ENCODE results near the gene PGF.
A peak's percentile ranks its signal among the peaks of the same experiment; 100 is the strongest.

Gene PGF

DNA sequence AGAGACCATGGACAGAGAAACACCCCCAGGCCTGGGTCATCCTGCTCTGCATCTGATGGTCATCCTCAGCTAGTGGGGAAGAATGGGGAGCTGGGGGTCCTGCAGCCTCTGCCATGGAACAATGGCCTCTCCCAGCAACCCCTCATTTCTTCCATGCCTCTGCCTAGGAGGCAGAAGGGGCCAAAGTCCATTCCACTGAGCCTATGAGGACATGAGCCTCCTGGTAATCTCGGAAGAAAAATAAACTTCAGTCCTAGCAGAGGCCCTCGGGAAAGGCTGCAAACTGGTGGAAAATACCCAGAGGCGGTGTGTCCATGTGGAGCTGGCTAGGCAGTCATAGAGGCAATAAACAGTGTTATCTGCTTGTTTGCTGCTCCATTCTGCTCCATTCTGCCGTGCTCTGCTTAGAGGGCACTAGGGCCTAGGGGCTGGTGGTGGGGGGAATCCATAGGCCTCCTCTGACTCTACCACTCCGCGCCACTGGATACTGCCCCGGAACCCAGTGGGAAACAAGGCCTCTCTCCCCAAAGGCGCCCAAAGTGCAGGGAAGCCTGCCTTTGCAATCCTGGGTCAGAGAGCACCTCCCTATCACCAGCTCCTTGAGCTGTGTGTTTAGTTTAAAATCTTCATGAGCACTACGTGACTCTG, 4.5 kb downstream of the PGF start:
- no peak overlapping the region for H3K9ac ChIP-seq (ENCODE audit: low read depth, low read length, poor library complexity)
- peak overlapping the region; percentile 62 for H2AK5ac ChIP-seq (ENCODE audit: low read depth, low read length)
- peaks cover 18 to 36% of the 10 kb centered on the region in 2 donors for H3K4me1 ChIP-seq (ENCODE audit: control insufficient read depth in 2 of 2, insufficient read depth in 1 of 2, low read depth in 1 of 2, low read length in 2 of 2)
- peak overlapping the region; percentile 35 for H3K23ac ChIP-seq (ENCODE audit: low read depth, low read length, poor library complexity)
- no peak overlapping the region for H3K18ac ChIP-seq (ENCODE audit: low read length)
- DNase-seq (ENCODE audit: low spot score) = no peak
- no peaks in the 10 kb centered on the region for H3K36me3 ChIP-seq (replicated peaks in 1 of 2; ENCODE audit: control insufficient read depth in 2 of 2, insufficient read depth in 2 of 2, low read length in 2 of 2)
- no peak overlapping the region for H3K4me2 ChIP-seq (ENCODE audit: insufficient read depth, low read length, poor library complexity, severe bottlenecking)
- H3K27me3 ChIP-seq (ENCODE audit: control insufficient read depth in 3 of 3, insufficient read depth in 3 of 3, low read depth in 1 of 3, low read length in 3 of 3) = peaks cover 0 to 8% (median 0%) of the 10 kb centered on the region in 3 experiments
- no peaks in the 10 kb centered on the region for H3K9me3 ChIP-seq (replicated peaks in 1 of 2; ENCODE audit: control insufficient read depth in 2 of 2, insufficient read depth in 1 of 2, low read depth in 1 of 2, low read length in 2 of 2)
- no peak overlapping the region for H3K4me3 ChIP-seq (ENCODE audit: low read length in 2 of 2)
- H2BK15ac ChIP-seq (ENCODE audit: low read length) = peak overlapping the region; percentile 22
- H4K8ac ChIP-seq (ENCODE audit: low read depth, low read length) = no peak overlapping the region
- no peak overlapping the region for H3K14ac ChIP-seq (ENCODE audit: low read length)
- peak overlapping the region; percentile 12 for H2BK120ac ChIP-seq (ENCODE audit: low read depth, low read length)
- H4K91ac ChIP-seq (ENCODE audit: low read depth, low read length, poor library complexity) = no peak overlapping the region
- no peak overlapping the region for H3K4ac ChIP-seq (ENCODE audit: low read length)
- no peak overlapping the region for H3K27ac ChIP-seq (replicated peaks; ENCODE audit: low read length)
- H2AFZ ChIP-seq (ENCODE audit: low read length) = peak overlapping the region; percentile 87
- no peaks in the 10 kb centered on the region for H3K79me1 ChIP-seq (ENCODE audit: low read depth, low read length)
- WGBS, 2 donors (ENCODE audit: extremely low coverage in 2 of 2, insufficient read length in 2 of 2, insufficient replicate concordance in 1 of 2) = no CpG with 5 or more reads among the region's 9 CpGs
- no peak overlapping the region for H2BK5ac ChIP-seq (ENCODE audit: low read length)
- H2BK12ac ChIP-seq (ENCODE audit: low read length) = no peak overlapping the region

DNA sequence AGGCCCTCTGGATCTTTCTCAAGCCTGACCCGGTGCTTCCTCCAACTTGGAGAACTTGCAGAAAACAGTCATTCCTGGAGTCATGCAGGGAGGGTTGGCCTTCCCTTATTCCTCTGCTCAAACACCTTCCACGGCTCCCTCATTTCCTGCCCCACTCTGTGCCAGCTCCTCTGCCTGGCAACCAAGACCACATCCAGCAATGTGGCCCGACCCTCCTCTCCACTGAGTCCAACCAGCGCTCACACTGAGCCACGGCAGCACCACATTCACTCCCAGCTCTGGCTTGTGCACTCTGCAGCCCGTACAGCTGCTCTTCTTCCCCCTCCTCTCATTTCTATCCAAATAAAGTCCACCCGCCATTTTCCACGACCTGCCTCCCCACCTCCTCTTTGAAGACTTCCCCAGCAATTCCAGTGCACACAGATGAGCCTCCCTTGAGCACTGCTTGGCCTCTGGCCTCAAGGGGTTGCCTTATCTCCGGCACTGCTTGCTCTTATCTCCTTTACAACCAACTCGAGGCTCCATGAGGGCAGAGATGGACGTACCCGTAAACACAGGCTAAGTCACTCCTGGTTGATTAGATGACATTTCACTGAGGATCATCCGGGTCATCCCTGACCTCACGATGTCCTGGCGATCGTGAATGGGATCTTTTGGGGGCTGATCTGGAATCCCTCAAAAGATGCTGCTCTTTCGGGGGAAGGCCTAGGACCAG, 5.4 kb downstream of the PGF start:
- H3K79me1 ChIP-seq (ENCODE audit: low read depth, low read length) = no peaks in the 10 kb centered on the region
- no peak for DNase-seq (ENCODE audit: low spot score)
- no CpG with 5 or more reads among the region's 17 CpGs for WGBS, 2 donors (ENCODE audit: extremely low coverage in 2 of 2, insufficient read length in 2 of 2, insufficient replicate concordance in 1 of 2)
- no peak overlapping the region for H2AK5ac ChIP-seq (ENCODE audit: low read depth, low read length)
- no peak overlapping the region for H4K8ac ChIP-seq (ENCODE audit: low read depth, low read length)
- no peak overlapping the region for H3K4me3 ChIP-seq (ENCODE audit: low read length in 2 of 2)
- no peak overlapping the region for H2BK120ac ChIP-seq (ENCODE audit: low read depth, low read length)
- H3K23ac ChIP-seq (ENCODE audit: low read depth, low read length, poor library complexity) = peak overlapping the region; percentile 8
- H3K9ac ChIP-seq (ENCODE audit: low read depth, low read length, poor library complexity) = no peak overlapping the region
- no peaks in the 10 kb centered on the region for H3K36me3 ChIP-seq (replicated peaks in 1 of 2; ENCODE audit: control insufficient read depth in 2 of 2, insufficient read depth in 2 of 2, low read length in 2 of 2)
- no peak overlapping the region for H3K4me2 ChIP-seq (ENCODE audit: insufficient read depth, low read length, poor library complexity, severe bottlenecking)
- H3K9me3 ChIP-seq (replicated peaks in 1 of 2; ENCODE audit: control insufficient read depth in 2 of 2, insufficient read depth in 1 of 2, low read depth in 1 of 2, low read length in 2 of 2) = no peaks in the 10 kb centered on the region
- peaks cover 14 to 33% of the 10 kb centered on the region in 2 donors for H3K4me1 ChIP-seq (ENCODE audit: control insufficient read depth in 2 of 2, insufficient read depth in 1 of 2, low read depth in 1 of 2, low read length in 2 of 2)
- peak overlapping the region; percentile 23 for H3K18ac ChIP-seq (ENCODE audit: low read length)
- H2BK5ac ChIP-seq (ENCODE audit: low read length) = no peak overlapping the region
- H3K27me3 ChIP-seq (ENCODE audit: control insufficient read depth in 3 of 3, insufficient read depth in 3 of 3, low read depth in 1 of 3, low read length in 3 of 3) = peaks cover 0 to 5% (median 0%) of the 10 kb centered on the region in 3 experiments
- no peak overlapping the region for H3K4ac ChIP-seq (ENCODE audit: low read length)
- H2BK15ac ChIP-seq (ENCODE audit: low read length) = no peak overlapping the region
- no peak overlapping the region for H3K14ac ChIP-seq (ENCODE audit: low read length)
- H2AFZ ChIP-seq (ENCODE audit: low read length) = no peak overlapping the region
- no peak overlapping the region for H3K27ac ChIP-seq (replicated peaks; ENCODE audit: low read length)
- no peak overlapping the region for H2BK12ac ChIP-seq (ENCODE audit: low read length)
- H4K91ac ChIP-seq (ENCODE audit: low read depth, low read length, poor library complexity) = no peak overlapping the region

DNA sequence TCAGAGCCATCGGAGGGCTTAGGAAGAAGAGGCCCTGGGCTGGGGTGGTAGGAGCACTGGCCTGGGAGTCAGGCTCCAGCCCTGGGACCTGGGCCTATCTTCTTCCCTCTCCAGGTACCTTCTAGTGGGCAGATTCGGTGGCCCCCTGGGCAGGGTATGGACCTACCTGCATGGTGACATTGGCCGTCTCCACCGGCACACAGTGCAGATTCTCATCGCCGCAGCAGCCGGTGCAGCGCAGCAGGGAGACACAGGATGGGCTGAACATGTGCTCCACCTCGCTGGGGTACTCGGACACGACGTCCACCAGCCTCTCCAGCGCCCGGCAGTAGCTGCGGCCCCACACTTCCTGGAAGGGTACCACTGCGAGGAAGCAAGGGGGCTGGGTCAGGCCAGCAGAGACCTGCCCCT, 6.2 kb downstream of the PGF start:
- Histone ChIP-seq H3K9ac (ENCODE audit: low read depth, low read length, poor library complexity) (no peak overlapping the region), H3K79me1 (ENCODE audit: low read depth, low read length) (no peaks in the 10 kb centered on the region), H3K9me3 (replicated peaks in 1 of 2; ENCODE audit: control insufficient read depth in 2 of 2, insufficient read depth in 1 of 2, low read depth in 1 of 2, low read length in 2 of 2) (no peaks in the 10 kb centered on the region), H4K91ac (ENCODE audit: low read depth, low read length, poor library complexity) (no peak overlapping the region), H3K4me2 (ENCODE audit: insufficient read depth, low read length, poor library complexity, severe bottlenecking) (no peak overlapping the region), H3K36me3 (replicated peaks in 1 of 2; ENCODE audit: control insufficient read depth in 2 of 2, insufficient read depth in 2 of 2, low read length in 2 of 2) (no peaks in the 10 kb centered on the region), H4K8ac (ENCODE audit: low read depth, low read length) (no peak overlapping the region), H2BK120ac (ENCODE audit: low read depth, low read length) (no peak overlapping the region), H3K18ac (ENCODE audit: low read length) (no peak overlapping the region), H2BK15ac (ENCODE audit: low read length) (no peak overlapping the region), H3K23ac (ENCODE audit: low read depth, low read length, poor library complexity) (peak overlapping the region; percentile 38), H3K27ac (replicated peaks; ENCODE audit: low read length) (no peak overlapping the region), H3K4ac (ENCODE audit: low read length) (no peak overlapping the region), H2AFZ (ENCODE audit: low read length) (no peak overlapping the region), H2AK5ac (ENCODE audit: low read depth, low read length) (peak overlapping the region; percentile 31), H3K27me3 (ENCODE audit: control insufficient read depth in 3 of 3, insufficient read depth in 3 of 3, low read depth in 1 of 3, low read length in 3 of 3) (no peaks in the 10 kb centered on the region), H2BK12ac (ENCODE audit: low read length) (no peak overlapping the region), H3K4me1 (ENCODE audit: control insufficient read depth in 2 of 2, insufficient read depth in 1 of 2, low read depth in 1 of 2, low read length in 2 of 2) (peaks cover 8 to 28% of the 10 kb centered on the region in 2 donors), H3K14ac (ENCODE audit: low read length) (no peak overlapping the region), H3K4me3 (ENCODE audit: low read length in 2 of 2) (no peak overlapping the region), H2BK5ac (ENCODE audit: low read length) (no peak overlapping the region)
- WGBS, 2 donors (ENCODE audit: extremely low coverage in 2 of 2, insufficient read length in 2 of 2, insufficient replicate concordance in 1 of 2) = no CpG with 5 or more reads among the region's 16 CpGs
- no peak for DNase-seq (ENCODE audit: low spot score)
